ENCODE results near the gene RAB4A.

DNA sequence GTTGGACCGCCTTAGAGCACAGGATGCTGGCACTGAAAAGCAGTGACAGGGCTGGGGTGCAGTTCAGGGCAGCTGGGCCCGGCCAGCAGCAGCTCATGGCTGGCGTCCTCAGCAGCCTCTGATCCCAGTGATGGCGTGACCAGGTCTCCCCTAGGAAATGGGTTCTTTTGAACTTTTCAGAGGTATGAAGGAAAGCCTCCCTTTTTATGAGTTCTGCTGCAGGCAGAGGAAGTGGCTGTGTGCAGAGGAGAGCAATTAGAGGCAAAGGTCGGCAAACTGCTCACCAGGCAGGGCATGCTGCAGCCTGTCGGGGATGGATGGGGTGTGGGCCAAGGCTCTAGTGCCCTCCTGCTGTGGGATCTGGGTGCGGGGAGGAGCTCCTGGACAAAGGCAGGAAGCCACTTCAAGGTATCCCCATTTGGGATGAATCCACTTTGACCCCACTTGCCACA is 45.6 kb upstream of the RAB4A start:
- TF ChIP-seq, protein P1, sequence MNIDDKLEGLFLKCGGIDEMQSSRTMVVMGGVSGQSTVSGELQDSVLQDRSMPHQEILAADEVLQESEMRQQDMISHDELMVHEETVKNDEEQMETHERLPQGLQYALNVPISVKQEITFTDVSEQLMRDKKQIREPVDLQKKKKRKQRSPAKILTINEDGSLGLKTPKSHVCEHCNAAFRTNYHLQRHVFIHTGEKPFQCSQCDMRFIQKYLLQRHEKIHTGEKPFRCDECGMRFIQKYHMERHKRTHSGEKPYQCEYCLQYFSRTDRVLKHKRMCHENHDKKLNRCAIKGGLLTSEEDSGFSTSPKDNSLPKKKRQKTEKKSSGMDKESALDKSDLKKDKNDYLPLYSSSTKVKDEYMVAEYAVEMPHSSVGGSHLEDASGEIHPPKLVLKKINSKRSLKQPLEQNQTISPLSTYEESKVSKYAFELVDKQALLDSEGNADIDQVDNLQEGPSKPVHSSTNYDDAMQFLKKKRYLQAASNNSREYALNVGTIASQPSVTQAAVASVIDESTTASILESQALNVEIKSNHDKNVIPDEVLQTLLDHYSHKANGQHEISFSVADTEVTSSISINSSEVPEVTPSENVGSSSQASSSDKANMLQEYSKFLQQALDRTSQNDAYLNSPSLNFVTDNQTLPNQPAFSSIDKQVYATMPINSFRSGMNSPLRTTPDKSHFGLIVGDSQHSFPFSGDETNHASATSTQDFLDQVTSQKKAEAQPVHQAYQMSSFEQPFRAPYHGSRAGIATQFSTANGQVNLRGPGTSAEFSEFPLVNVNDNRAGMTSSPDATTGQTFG (tag by site-specific recombination; IDR thresholded peaks at IDR 0.05; ENCODE audit: borderline replicate concordance) = no peak
- TF ChIP-seq, protein P2, sequence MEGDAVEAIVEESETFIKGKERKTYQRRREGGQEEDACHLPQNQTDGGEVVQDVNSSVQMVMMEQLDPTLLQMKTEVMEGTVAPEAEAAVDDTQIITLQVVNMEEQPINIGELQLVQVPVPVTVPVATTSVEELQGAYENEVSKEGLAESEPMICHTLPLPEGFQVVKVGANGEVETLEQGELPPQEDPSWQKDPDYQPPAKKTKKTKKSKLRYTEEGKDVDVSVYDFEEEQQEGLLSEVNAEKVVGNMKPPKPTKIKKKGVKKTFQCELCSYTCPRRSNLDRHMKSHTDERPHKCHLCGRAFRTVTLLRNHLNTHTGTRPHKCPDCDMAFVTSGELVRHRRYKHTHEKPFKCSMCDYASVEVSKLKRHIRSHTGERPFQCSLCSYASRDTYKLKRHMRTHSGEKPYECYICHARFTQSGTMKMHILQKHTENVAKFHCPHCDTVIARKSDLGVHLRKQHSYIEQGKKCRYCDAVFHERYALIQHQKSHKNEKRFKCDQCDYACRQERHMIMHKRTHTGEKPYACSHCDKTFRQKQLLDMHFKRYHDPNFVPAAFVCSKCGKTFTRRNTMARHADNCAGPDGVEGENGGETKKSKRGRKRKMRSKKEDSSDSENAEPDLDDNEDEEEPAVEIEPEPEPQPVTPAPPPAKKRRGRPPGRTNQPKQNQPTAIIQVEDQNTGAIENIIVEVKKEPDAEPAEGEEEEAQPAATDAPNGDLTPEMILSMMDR (tag by site-specific recombination; IDR thresholded peaks at IDR 0.05) = no peak
- TF ChIP-seq, protein P3, sequence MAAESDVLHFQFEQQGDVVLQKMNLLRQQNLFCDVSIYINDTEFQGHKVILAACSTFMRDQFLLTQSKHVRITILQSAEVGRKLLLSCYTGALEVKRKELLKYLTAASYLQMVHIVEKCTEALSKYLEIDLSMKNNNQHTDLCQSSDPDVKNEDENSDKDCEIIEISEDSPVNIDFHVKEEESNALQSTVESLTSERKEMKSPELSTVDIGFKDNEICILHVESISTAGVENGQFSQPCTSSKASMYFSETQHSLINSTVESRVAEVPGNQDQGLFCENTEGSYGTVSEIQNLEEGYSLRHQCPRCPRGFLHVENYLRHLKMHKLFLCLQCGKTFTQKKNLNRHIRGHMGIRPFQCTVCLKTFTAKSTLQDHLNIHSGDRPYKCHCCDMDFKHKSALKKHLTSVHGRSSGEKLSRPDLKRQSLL (tag by site-specific recombination; IDR thresholded peaks at IDR 0.05) = no peak
- TF ChIP-seq ZNF670 (tag by site-specific recombination; IDR thresholded peaks at IDR 0.05; ENCODE audit: low read depth) (no peak), ZNF677 (tag by site-specific recombination; IDR thresholded peaks at IDR 0.05) (no peak), ZNF776 (tag by site-specific recombination; IDR thresholded peaks at IDR 0.05; ENCODE audit: borderline replicate concordance) (no peak), ZNF292 (tag by site-specific recombination; IDR thresholded peaks at IDR 0.05; ENCODE audit: borderline replicate concordance, low read depth) (no peak), ZNF121 (tag by site-specific recombination; IDR thresholded peaks at IDR 0.05) (no peak)
- TF ChIP-seq, protein P4, sequence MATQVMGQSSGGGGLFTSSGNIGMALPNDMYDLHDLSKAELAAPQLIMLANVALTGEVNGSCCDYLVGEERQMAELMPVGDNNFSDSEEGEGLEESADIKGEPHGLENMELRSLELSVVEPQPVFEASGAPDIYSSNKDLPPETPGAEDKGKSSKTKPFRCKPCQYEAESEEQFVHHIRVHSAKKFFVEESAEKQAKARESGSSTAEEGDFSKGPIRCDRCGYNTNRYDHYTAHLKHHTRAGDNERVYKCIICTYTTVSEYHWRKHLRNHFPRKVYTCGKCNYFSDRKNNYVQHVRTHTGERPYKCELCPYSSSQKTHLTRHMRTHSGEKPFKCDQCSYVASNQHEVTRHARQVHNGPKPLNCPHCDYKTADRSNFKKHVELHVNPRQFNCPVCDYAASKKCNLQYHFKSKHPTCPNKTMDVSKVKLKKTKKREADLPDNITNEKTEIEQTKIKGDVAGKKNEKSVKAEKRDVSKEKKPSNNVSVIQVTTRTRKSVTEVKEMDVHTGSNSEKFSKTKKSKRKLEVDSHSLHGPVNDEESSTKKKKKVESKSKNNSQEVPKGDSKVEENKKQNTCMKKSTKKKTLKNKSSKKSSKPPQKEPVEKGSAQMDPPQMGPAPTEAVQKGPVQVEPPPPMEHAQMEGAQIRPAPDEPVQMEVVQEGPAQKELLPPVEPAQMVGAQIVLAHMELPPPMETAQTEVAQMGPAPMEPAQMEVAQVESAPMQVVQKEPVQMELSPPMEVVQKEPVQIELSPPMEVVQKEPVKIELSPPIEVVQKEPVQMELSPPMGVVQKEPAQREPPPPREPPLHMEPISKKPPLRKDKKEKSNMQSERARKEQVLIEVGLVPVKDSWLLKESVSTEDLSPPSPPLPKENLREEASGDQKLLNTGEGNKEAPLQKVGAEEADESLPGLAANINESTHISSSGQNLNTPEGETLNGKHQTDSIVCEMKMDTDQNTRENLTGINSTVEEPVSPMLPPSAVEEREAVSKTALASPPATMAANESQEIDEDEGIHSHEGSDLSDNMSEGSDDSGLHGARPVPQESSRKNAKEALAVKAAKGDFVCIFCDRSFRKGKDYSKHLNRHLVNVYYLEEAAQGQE (tag by site-specific recombination; IDR thresholded peaks at IDR 0.05) = no peak
- TF ChIP-seq, protein P5, sequence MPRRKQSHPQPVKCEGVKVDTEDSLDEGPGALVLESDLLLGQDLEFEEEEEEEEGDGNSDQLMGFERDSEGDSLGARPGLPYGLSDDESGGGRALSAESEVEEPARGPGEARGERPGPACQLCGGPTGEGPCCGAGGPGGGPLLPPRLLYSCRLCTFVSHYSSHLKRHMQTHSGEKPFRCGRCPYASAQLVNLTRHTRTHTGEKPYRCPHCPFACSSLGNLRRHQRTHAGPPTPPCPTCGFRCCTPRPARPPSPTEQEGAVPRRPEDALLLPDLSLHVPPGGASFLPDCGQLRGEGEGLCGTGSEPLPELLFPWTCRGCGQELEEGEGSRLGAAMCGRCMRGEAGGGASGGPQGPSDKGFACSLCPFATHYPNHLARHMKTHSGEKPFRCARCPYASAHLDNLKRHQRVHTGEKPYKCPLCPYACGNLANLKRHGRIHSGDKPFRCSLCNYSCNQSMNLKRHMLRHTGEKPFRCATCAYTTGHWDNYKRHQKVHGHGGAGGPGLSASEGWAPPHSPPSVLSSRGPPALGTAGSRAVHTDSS (tag by site-specific recombination; IDR thresholded peaks at IDR 0.05) = no peak
- TF ChIP-seq, protein P6, sequence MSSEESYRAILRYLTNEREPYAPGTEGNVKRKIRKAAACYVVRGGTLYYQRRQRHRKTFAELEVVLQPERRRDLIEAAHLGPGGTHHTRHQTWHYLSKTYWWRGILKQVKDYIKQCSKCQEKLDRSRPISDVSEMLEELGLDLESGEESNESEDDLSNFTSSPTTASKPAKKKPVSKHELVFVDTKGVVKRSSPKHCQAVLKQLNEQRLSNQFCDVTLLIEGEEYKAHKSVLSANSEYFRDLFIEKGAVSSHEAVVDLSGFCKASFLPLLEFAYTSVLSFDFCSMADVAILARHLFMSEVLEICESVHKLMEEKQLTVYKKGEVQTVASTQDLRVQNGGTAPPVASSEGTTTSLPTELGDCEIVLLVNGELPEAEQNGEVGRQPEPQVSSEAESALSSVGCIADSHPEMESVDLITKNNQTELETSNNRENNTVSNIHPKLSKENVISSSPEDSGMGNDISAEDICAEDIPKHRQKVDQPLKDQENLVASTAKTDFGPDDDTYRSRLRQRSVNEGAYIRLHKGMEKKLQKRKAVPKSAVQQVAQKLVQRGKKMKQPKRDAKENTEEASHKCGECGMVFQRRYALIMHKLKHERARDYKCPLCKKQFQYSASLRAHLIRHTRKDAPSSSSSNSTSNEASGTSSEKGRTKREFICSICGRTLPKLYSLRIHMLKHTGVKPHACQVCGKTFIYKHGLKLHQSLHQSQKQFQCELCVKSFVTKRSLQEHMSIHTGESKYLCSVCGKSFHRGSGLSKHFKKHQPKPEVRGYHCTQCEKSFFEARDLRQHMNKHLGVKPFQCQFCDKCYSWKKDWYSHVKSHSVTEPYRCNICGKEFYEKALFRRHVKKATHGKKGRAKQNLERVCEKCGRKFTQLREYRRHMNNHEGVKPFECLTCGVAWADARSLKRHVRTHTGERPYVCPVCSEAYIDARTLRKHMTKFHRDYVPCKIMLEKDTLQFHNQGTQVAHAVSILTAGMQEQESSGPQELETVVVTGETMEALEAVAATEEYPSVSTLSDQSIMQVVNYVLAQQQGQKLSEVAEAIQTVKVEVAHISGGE (tag by site-specific recombination; conservative IDR thresholded peaks at IDR 0.05; ENCODE audit: low read depth) = no peak
- TF ChIP-seq, protein P7, sequence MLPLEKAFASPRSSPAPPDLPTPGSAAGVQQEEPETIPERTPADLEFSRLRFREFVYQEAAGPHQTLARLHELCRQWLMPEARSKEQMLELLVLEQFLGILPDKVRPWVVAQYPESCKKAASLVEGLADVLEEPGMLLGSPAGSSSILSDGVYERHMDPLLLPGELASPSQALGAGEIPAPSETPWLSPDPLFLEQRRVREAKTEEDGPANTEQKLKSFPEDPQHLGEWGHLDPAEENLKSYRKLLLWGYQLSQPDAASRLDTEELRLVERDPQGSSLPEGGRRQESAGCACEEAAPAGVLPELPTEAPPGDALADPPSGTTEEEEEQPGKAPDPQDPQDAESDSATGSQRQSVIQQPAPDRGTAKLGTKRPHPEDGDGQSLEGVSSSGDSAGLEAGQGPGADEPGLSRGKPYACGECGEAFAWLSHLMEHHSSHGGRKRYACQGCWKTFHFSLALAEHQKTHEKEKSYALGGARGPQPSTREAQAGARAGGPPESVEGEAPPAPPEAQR (tag by site-specific recombination; IDR thresholded peaks at IDR 0.05) = no peak
- TF ChIP-seq, protein P8, sequence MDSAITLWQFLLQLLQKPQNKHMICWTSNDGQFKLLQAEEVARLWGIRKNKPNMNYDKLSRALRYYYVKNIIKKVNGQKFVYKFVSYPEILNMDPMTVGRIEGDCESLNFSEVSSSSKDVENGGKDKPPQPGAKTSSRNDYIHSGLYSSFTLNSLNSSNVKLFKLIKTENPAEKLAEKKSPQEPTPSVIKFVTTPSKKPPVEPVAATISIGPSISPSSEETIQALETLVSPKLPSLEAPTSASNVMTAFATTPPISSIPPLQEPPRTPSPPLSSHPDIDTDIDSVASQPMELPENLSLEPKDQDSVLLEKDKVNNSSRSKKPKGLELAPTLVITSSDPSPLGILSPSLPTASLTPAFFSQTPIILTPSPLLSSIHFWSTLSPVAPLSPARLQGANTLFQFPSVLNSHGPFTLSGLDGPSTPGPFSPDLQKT (IDR thresholded peaks at IDR 0.05; ENCODE audit: borderline replicate concordance, low read depth, low read length) = no peak

All from HEK293 (cell line).